A673 (cell line): ENCODE results near the gene GINS1.

Experiments used
- EZH2 ChIP-seq: fragments of 200-600 bp; sonication (generic); IDR thresholded peaks from 2 replicates; pipeline ENCODE4 v1.6.1; 2017; ENCODE audit warnings: borderline replicate concordance, low read depth, mild to moderate bottlenecking, mixed read lengths, antibody characterized with exemption, low read length; ENCODE audit not compliant: poor library complexity, severe bottlenecking
- TF ChIP-seq, protein P1 (sequence below): fragments of 300-800, 200-600 bp; sonication (generic); conservative IDR thresholded peaks from 2 replicates; pipeline ENCODE4 v1.5.1; 2017; ENCODE audit warnings: low read depth, mild to moderate bottlenecking, antibody characterized with exemption, low read length, moderate library complexity, mixed read lengths

- TF ChIP-seq, protein P1, sequence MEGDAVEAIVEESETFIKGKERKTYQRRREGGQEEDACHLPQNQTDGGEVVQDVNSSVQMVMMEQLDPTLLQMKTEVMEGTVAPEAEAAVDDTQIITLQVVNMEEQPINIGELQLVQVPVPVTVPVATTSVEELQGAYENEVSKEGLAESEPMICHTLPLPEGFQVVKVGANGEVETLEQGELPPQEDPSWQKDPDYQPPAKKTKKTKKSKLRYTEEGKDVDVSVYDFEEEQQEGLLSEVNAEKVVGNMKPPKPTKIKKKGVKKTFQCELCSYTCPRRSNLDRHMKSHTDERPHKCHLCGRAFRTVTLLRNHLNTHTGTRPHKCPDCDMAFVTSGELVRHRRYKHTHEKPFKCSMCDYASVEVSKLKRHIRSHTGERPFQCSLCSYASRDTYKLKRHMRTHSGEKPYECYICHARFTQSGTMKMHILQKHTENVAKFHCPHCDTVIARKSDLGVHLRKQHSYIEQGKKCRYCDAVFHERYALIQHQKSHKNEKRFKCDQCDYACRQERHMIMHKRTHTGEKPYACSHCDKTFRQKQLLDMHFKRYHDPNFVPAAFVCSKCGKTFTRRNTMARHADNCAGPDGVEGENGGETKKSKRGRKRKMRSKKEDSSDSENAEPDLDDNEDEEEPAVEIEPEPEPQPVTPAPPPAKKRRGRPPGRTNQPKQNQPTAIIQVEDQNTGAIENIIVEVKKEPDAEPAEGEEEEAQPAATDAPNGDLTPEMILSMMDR: no peak
- no peak for TF ChIP-seq EZH2
These were observed 26.4 kb upstream of the GINS1 start for GRCh38 chr20:25380945-25381614.
